ENCODE data around the gene SPPL2B. TPM values are rescaled to one million over a fixed set of nuclear protein-coding genes. Genes with fewer than 3 reads are reported as not detected.

Gene SPPL2B
- total and polyA plus RNA-seq, 2 experiments from 2014 or later: 23.5 to 51.0 TPM

DNA sequence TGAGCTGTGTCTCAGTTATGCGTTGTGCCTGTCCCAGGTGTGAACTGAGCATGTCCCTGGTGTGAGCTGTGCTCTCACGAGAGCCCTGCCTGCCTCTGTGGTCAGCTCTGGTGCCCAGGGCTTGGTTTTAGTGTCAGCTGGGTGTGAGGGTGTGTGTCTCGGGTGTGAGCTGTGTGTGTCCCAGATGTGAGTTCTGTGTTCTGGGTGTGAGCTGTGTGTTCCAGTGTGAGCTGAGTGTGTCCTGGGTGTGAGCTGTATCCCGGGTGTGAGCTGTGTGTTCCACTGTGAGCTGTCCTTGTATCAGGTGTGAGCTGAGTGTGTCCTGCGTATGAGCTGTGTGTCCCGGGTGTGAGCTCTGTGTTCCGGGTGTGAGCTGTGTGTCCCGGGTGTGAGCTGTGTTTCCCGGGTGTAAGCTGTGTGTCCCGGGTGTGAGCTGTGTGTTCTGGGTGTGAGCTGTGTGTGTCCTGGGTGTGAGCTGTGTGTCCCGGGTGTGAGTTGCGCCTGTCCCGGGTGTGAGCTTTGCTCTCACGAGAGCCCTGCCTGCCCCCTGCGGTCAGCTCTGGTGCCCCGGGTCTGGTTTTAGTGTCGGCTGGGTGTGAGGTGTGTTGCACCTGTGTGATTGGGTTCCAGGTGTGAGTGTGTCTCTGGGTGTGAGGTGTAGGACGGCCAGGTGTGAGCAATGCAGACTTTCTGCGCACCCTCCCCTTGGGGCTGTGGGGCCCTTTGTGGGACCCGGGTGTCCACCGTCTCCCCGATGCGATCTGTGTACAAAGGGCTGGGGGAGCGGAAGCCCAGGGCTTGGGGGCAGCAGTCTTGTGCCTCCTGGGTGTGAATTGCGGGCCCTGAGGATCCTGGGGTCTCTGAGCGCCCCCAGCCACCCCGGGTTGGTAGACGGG, 39.4 kb upstream of the SPPL2B start:
- Histone ChIP-seq H3K36me3 (ENCODE audit: insufficient read depth) (no peaks in the 10 kb centered on the region), H3K4me1 (ENCODE audit: insufficient read depth) (no peaks in the 10 kb centered on the region), H3K4me2 (peak overlapping the region; percentile 91; the same call in 1 of the 2 replicates), H3K27me3 (ENCODE audit: insufficient read depth) (peaks cover 64% of the 10 kb centered on the region), H3F3A (replicated peaks; ENCODE audit: low read depth) (peaks cover 12% of the 10 kb centered on the region; the same call in 1 of the 2 replicates), H4K20me1 (replicated peaks; ENCODE audit: insufficient read depth) (0 out of 2 replicates have a peak, but pooled peaks cover 2% of the 10 kb centered on the region), H3K9me2 (ENCODE audit: insufficient read depth) (no peaks in the 10 kb centered on the region), H3K79me2 (replicated peaks; ENCODE audit: insufficient read depth) (no peaks in the 10 kb centered on the region), H3K4me3 (peak overlapping the region; percentile 59), H2AFZ (no peak overlapping the region), H3K27ac (ENCODE audit: low read depth) (no peak overlapping the region)
- H3K27ac Mint-ChIP-seq: no peak overlapping the region
- peaks cover 4% of the 10 kb centered on the region; the same call in 1 of the 3 replicates for H3K9me3 Mint-ChIP-seq
- peaks cover 64% of the 10 kb centered on the region for H3K27me3 Mint-ChIP-seq (ENCODE audit: insufficient read depth, low read depth, poor library complexity)
- peak overlapping the region; percentile 70 for H3K4me3 Mint-ChIP-seq
- no peak for TF ChIP-seq NANOG (IDR thresholded peaks at IDR 0.05; ENCODE audit: borderline replicate concordance)
- TF ChIP-seq EZH2phosphoT487 (IDR thresholded peaks at IDR 0.05; ENCODE audit: unreplicated experiment): no peak
- no peak for TF ChIP-seq POLR2AphosphoS5 (IDR thresholded peaks at IDR 0.05; ENCODE audit: low read depth)
- no peak for TF ChIP-seq EZH2 (IDR thresholded peaks at IDR 0.05; ENCODE audit: low read depth, unreplicated experiment)
- no peak for TF ChIP-seq STAT1 (IDR thresholded peaks at IDR 0.05; ENCODE audit: unreplicated experiment)
- TF ChIP-seq, protein P1, sequence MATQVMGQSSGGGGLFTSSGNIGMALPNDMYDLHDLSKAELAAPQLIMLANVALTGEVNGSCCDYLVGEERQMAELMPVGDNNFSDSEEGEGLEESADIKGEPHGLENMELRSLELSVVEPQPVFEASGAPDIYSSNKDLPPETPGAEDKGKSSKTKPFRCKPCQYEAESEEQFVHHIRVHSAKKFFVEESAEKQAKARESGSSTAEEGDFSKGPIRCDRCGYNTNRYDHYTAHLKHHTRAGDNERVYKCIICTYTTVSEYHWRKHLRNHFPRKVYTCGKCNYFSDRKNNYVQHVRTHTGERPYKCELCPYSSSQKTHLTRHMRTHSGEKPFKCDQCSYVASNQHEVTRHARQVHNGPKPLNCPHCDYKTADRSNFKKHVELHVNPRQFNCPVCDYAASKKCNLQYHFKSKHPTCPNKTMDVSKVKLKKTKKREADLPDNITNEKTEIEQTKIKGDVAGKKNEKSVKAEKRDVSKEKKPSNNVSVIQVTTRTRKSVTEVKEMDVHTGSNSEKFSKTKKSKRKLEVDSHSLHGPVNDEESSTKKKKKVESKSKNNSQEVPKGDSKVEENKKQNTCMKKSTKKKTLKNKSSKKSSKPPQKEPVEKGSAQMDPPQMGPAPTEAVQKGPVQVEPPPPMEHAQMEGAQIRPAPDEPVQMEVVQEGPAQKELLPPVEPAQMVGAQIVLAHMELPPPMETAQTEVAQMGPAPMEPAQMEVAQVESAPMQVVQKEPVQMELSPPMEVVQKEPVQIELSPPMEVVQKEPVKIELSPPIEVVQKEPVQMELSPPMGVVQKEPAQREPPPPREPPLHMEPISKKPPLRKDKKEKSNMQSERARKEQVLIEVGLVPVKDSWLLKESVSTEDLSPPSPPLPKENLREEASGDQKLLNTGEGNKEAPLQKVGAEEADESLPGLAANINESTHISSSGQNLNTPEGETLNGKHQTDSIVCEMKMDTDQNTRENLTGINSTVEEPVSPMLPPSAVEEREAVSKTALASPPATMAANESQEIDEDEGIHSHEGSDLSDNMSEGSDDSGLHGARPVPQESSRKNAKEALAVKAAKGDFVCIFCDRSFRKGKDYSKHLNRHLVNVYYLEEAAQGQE (IDR thresholded peaks at IDR 0.05; ENCODE audit: unreplicated experiment): no peak
- TF ChIP-seq, protein P2, sequence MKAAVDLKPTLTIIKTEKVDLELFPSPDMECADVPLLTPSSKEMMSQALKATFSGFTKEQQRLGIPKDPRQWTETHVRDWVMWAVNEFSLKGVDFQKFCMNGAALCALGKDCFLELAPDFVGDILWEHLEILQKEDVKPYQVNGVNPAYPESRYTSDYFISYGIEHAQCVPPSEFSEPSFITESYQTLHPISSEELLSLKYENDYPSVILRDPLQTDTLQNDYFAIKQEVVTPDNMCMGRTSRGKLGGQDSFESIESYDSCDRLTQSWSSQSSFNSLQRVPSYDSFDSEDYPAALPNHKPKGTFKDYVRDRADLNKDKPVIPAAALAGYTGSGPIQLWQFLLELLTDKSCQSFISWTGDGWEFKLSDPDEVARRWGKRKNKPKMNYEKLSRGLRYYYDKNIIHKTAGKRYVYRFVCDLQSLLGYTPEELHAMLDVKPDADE (IDR thresholded peaks at IDR 0.05): no peak
- TF ChIP-seq ZNF331 (CRISPR knock-in tag; IDR thresholded peaks at IDR 0.05; ENCODE audit: low read depth): no peak
- H3K36me3 Mint-ChIP-seq (ENCODE audit: low read depth): no peaks in the 10 kb centered on the region; the same call in 2 of the 3 replicates
- H3K4me1 Mint-ChIP-seq: peaks cover 11% of the 10 kb centered on the region
- ATAC-seq (no peak), DNase-seq (ENCODE audit: low spot score) (peak; percentile 1)
